ENCODE results near the gene LTBP1.

The LTBP1 gene

DNA sequence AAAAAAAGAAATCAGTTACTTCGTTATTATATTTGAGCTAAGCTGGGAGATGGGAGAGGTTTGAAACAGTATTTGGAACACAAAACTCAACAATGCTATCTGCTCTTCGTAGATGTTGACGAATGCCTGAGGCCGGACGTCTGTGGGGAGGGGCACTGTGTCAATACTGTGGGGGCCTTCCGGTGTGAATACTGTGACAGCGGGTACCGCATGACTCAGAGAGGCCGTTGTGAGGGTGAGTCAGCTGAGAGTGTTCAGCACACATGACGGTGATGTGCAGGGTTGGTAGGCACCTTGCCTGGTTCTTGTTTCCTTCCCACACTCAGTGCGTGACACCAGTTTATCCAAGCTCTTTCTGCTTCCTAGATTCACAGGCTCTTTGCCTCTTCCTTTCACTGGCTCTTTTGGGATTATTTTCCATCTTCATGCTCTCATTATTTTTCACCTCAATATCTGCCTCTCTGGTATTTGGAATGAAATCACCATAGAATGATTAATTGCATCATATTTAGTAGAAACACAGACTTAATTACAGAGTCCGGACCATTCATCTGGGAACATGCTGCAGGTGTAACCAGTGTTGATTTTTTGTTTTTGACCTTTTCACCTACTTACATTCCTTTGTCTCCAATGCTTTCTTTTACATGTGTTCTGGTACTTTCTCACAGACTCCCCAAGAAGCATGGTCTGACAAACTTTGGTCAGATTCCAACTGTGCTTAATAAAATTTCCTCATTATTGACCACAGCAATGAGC is 329.1 kb downstream of the LTBP1 start:
- DNase-seq: peak; percentile 70

DNA sequence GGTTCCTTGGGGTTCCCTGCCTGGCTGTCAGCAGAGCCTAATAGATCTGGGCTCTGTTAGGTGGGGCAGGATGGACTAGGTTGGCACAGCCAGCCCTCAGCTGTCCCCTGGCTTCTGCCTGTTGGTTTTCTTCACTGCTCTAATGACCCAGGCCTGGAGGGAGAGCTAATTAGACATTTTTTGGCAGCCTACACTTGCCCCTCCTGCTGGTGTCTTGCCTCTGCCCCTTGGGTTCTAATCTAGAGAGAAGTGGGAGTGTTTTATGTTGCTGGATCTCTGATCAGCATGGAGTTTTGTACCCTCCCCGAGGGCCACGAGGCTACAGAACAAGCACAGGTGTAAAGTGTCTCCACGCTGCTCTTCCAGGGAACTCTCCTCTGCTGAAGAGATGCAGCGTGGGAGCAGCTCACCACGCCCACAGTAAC is 330.3 kb downstream of the LTBP1 start:
- DNase-seq: no peak

GRCh38 chr2:33278245-33278943 is 331.6 kb downstream of the LTBP1 start:
- DNase-seq: no peak

- DNase-seq: no peak
These were observed 337.5 kb downstream of the LTBP1 start for GRCh38 chr2:33284287-33284686.

GRCh38 chr2:33287507-33288005 is 340.8 kb downstream of the LTBP1 start:
- DNase-seq: no peak

- DNase-seq: no peak
These were observed 341.3 kb downstream of the LTBP1 start for GRCh38 chr2:33288011-33288410.

DNA sequence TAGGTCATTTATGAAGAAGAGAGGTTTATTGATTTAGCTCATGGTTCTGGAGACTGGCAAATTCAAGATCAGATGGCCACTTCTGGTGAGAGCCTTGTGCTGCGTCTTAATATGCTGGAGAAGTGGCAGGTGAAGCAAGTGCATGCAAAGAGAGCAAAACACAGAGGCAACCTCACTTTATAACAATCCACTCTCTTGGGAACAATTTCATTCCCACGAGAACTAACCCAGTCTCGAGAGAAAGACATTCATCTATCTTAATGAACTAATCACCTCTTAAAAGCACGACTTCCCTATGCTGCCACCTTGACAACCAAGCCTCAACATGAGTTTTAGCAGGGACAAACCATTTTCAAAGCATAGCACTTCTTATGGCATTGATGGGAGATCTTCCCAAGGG is 343.2 kb downstream of the LTBP1 start:
- DNase-seq: no peak

GRCh38 chr2:33291278-33292013 is 344.7 kb downstream of the LTBP1 start:
- no peak for DNase-seq

GRCh38 chr2:33292063-33292462 is 345.3 kb downstream of the LTBP1 start:
- DNase-seq: no peak

DNA sequence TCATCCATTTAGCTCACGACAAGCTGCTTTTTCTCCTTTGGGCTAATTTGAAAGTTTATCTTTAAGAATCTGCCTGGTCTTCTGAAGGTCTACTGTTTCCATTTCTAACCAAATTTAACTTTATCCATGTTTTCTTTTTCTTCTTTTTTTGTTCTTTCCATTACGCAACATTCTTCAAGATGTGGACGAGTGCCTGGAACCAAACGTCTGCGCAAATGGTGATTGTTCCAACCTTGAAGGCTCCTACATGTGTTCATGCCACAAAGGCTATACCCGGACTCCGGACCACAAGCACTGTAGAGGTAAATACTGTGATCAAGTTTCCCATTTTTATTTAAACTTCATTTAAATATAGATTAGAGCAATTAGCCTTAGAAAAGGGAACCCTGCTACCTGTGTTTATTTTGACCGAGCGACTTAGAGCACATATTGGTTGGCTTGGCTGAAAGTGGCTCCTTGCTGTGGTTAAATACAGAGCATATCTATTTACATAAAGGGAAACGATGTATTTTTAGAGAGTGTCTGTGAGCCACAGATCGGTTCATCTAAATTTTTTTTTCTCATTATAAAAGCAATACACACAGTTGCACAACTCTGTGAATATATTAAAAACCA is 346.3 kb downstream of the LTBP1 start:
- DNase-seq: no peak

- no peak for DNase-seq
These were observed 351.5 kb downstream of the LTBP1 start for GRCh38 chr2:33298233-33298632.

GRCh38 chr2:33301355-33301754 is 354.6 kb downstream of the LTBP1 start:
- no peak for DNase-seq

- no peak for DNase-seq
These were observed 355.6 kb downstream of the LTBP1 start for GRCh38 chr2:33302348-33302747.

DNA sequence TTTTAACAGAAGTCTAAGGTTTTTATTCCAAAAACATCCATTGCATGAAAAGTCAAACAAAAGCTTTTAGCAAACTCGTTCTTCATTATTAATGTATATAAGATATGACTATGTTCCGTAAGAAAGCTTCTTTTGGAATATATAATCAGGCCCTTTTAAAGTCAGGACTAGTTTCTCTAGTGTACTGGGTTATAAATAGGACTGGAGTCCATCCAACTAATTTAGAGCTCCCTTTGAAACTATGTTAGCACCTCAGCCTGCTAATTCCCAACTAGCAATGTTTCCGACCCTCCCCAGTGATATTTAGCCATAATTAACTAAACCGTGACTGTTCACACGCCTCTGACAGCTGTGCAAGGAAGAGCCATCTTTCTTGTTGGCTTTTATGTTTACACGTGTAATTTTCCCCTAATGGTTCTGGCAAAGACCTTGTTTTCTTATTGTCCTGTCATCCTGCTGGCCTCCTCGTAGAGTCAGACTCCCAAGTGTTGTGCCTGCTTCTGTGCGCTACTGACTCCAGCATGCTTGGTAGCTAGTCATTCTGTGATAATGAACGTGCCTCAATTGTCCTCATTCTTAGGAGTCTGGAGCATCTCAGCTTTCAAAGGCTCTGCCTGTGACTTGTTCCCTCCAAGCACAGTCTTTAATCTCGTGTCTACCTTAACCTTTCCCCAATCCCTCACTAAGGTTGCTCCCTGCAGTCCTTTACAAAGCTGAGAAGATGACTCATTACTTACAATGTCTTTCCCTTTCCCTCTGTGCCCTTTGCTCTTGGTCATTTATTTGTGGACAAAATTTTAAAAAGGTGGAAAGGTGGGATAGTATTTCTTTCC is 357.5 kb downstream of the LTBP1 start:
- DNase-seq: no peak

DNA sequence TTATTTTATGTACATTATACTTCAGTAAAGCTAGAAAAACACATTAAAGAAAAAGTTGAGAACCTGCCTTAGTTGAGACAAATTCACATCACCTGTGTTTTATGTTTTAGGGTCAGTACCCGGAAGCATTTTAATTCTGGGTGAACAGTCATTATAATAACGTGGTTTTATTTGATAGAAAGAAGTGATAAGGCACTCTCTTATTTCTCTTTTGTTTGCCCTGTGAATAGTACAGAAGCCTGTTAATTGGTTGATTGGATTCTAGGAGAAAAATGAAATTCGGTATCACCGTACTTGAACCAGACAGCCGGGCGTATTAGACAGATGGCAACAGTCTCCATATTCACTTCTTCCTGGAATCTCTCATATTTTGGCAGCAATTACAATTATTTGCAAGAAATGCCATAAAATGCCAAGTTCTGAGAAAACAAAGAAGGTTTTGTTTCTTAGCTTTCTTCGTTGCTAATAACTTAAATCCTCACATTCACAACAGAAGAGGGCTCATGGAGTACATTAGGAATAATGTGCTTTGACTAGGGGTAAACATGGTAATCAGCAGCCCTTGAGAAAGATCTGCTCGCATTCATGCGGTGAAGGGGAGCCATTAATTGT is 361.0 kb downstream of the LTBP1 start:
- DNase-seq: no peak

- DNase-seq: no peak
These were observed 365.6 kb downstream of the LTBP1 start for GRCh38 chr2:33312355-33312754.

DNA sequence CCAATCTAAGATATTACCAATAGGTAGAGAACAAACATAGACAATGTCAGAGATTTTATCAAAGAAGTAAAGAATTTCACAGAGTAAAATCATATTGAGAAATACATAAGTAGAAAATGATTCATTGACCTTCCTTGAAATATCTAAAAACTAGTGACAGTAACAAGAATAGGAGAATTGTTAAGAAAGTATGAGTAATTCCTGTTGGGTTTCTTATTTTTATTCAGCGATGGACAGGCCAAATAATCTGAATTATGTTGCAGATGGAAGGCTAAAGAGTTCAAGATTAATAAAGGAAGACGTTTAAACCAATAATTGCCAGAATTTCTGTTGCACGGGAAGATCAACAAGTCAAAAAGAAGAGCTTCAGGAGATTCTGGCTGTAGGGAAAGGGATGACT is 366.3 kb downstream of the LTBP1 start:
- no peak for DNase-seq

DNA sequence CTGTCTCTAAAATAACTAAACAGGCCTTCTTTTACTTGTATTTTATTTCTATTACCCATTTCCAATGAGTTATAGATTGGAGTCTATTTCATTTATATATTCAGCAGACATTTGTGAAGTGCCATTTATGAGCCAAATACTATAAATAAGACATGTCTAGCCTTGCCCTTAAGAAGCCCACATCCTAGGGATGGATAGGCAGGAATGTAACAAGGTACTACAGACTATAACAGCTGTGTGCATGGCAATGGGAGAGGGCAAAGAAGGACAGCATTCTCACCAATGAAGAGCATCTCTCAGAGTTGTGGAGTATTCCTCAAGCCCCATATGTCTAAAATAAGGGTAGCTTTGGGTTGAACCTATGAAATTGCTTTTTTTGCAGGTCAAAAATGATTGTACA is 367.8 kb downstream of the LTBP1 start:
- no peak for DNase-seq

GRCh38 chr2:33316328-33316727 is 369.6 kb downstream of the LTBP1 start:
- no peak for DNase-seq

GRCh38 chr2:33317369-33318007 is 370.7 kb downstream of the LTBP1 start:
- no peak for DNase-seq

DNA sequence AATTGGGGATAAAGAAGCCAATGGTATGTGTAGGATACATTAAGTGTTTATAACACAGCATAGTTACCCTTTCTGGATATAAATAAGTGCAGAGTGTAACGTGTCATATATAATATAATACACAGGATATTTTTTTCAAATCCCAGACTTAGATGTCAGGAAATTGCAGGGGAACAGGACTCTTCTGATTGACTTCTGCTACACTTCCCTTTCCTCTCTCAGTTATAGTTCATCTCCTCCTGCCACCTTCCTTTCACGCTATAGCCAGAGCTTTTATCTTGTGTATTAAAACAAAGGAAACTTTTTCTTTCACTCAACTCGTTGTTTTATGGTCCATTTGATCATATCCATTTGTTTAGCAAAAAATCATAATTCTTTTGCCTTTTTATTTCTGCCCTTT is 371.7 kb downstream of the LTBP1 start:
- no peak for DNase-seq

All from CD4-positive, alpha-beta T cell treated with Interleukin-4 for 4 hours (primary cell).